CD14-positive monocyte (primary cell): ENCODE results near the gene MACROD2. TPM values are rescaled to one million over a fixed set of nuclear protein-coding genes. Genes with fewer than 3 reads are reported as not detected.

ENCODE experiments used
- DNase-seq, 3 donors: peaks; one replicate each; pipeline ENCODE4 v3.0.0-alpha.2; 2011 to 2022
- H2AFZ ChIP-seq: 2 replicates; pipeline ENCODE4 v1.6.0; 2012; ENCODE audit warnings: mild to moderate bottlenecking, low read depth, low read length, inconsistent platforms; ENCODE audit not compliant: insufficient read depth, poor library complexity, severe bottlenecking
- H3K27ac ChIP-seq, 2 donors: 1 replicate in 1 of 2; 2 replicates in 1 of 2; pipeline ENCODE4 v1.5.1; 2012 to 2013; ENCODE audit warnings: low read length in 2 of 2, control low read depth in 1 of 2, inconsistent platforms in 1 of 2, low read depth in 1 of 2, mild to moderate bottlenecking in 1 of 2
- H3K27me3 ChIP-seq, 2 donors: one replicate each; pipeline versions ENCODE4 v1.6.0 to v1.6.1; 2011 to 2013; ENCODE audit warnings: low read length in 2 of 2; ENCODE audit not compliant: control insufficient read depth in 2 of 2, insufficient read depth in 2 of 2
- H3K36me3 ChIP-seq, 2 donors: replicated peaks in 1 of 2; 1 replicate in 1 of 2; 2 replicates in 1 of 2; pipeline versions ENCODE4 v1.5.1 to v1.6.1; 2012 to 2013; ENCODE audit warnings: low read length in 2 of 2, control low read depth in 1 of 2, inconsistent platforms in 1 of 2, mild to moderate bottlenecking in 1 of 2; ENCODE audit not compliant: insufficient read depth in 2 of 2, control insufficient read depth in 1 of 2
- H3K4me1 ChIP-seq, 2 donors: 1 replicate in 1 of 2; 2 replicates in 1 of 2; pipeline versions ENCODE4 v1.5.1 to v1.6.1; 2012 to 2013; ENCODE audit warnings: low read length in 2 of 2, control low read depth in 1 of 2, inconsistent platforms in 1 of 2, mild to moderate bottlenecking in 1 of 2, moderate library complexity in 1 of 2; ENCODE audit not compliant: insufficient read depth in 2 of 2, control insufficient read depth in 1 of 2
- H3K4me2 ChIP-seq: replicated peaks from 2 replicates; pipeline ENCODE3; 2012; ENCODE audit warnings: low read length, moderate library complexity, mild to moderate bottlenecking; ENCODE audit not compliant: poor library complexity, severe bottlenecking; ENCODE audit errors: extremely low read depth
- H3K4me3 ChIP-seq, 3 experiments: fragments of 200-600 bp in 1 of 3; sonication (generic) in 1 of 3; replicated peaks in 1 of 3; 1 replicate in 2 of 3; 2 replicates in 1 of 3; pipeline ENCODE4 v1.5.1; 2011 to 2013; ENCODE audit warnings: low read length in 3 of 3, mild to moderate bottlenecking in 3 of 3, control low read depth in 2 of 3, low read depth in 2 of 3, inconsistent platforms in 1 of 3, moderate library complexity in 1 of 3
- H3K79me2 ChIP-seq: 2 replicates; pipeline ENCODE4 v1.6.0; 2012; ENCODE audit warnings: mild to moderate bottlenecking, control low read depth, inconsistent platforms, low read length, moderate library complexity; ENCODE audit not compliant: insufficient read depth
- H3K9ac ChIP-seq: 2 replicates; pipeline ENCODE4 v1.6.0; 2017; ENCODE audit warnings: low read length, mild to moderate bottlenecking; ENCODE audit not compliant: insufficient read depth, poor library complexity, severe bottlenecking
- H3K9me3 ChIP-seq, 2 donors: replicated peaks in 1 of 2; 1 replicate in 1 of 2; 2 replicates in 1 of 2; pipeline versions ENCODE4 v1.5.1 to v1.6.1; 2012 to 2013; ENCODE audit warnings: low read length in 2 of 2, control low read depth in 1 of 2; ENCODE audit not compliant: control insufficient read depth in 1 of 2, insufficient read depth in 1 of 2
- H4K20me1 ChIP-seq: 2 replicates; pipeline ENCODE4 v1.6.0; 2012; ENCODE audit warnings: mild to moderate bottlenecking, low read length, control low read depth, moderate library complexity; ENCODE audit not compliant: insufficient read depth
- H3K27ac Mint-ChIP-seq, 7 donors: one replicate each; pipeline ENCODE4 v1.8.0; 2020; ENCODE audit warnings: mild to moderate bottlenecking in 7 of 7, mixed read lengths in 7 of 7, moderate library complexity in 6 of 7, inconsistent platforms in 2 of 7
- H3K27me3 Mint-ChIP-seq, 3 donors: one replicate each; pipeline ENCODE4 v1.8.0; 2021 to 2022; ENCODE audit warnings: low read depth in 3 of 3, mild to moderate bottlenecking in 3 of 3, mixed read lengths in 3 of 3, moderate library complexity in 3 of 3, inconsistent platforms in 1 of 3
- H3K36me3 Mint-ChIP-seq, 2 donors: one replicate each; pipeline ENCODE4 v1.8.0; 2020; ENCODE audit warnings: mixed read lengths in 2 of 2, inconsistent platforms in 1 of 2, mild to moderate bottlenecking in 1 of 2
- H3K4me1 Mint-ChIP-seq: one replicate; pipeline ENCODE4 v1.8.0; 2020; ENCODE audit warnings: mild to moderate bottlenecking, mixed read lengths
- H3K4me3 Mint-ChIP-seq, 2 donors: one replicate each; pipeline ENCODE4 v1.8.0; 2020; ENCODE audit warnings: mild to moderate bottlenecking in 2 of 2, mixed read lengths in 2 of 2, moderate library complexity in 1 of 2
- H3K9me3 Mint-ChIP-seq, 7 donors: one replicate each; pipeline ENCODE4 v1.8.0; 2020 to 2022; ENCODE audit warnings: mixed read lengths in 7 of 7, mild to moderate bottlenecking in 6 of 7, moderate library complexity in 6 of 7, inconsistent platforms in 2 of 7
- CTCF ChIP-seq: fragments of 200-600 bp; IDR thresholded peaks from one replicate; pipeline ENCODE4 v1.8.0; 2022; ENCODE audit warnings: antibody characterized with exemption, mild to moderate bottlenecking
- WGBS: methylation state at CpG from one replicate; pipeline ENCODE4 v1.1.5; 2013; ENCODE audit warnings: missing lambda C conversion rate; ENCODE audit not compliant: insufficient coverage; 5-methylcytosine and 5-hydroxymethylcytosine counted together
- intact Hi-C, 2 donors: fragments of 100-400 bp; cut with micrococcal nuclease; formaldehyde crosslinking; loops; one replicate each; pipeline versions ENCODE4 v1.15.0 to v1.15.1; 2023
- polyA plus RNA-seq, 3 donors: library from polyadenylated mRNA; depleted of rRNA in 1 of 3; unstranded in 2 of 3; stranded (reverse) in 1 of 3; fragments of 300-500 nt in 2 of 3; fragments of >200 nt in 1 of 3; fragmentation: Illumina TruSeq in 2 of 3; gene quantifications; 1 replicate in 2 of 3; 2 replicates in 1 of 3; pipeline ENCODE4 v1.2.3, GENCODE V29; 2012 to 2021

The MACROD2 gene
- polyA plus RNA-seq, 3 donors = 0.23 TPM; not detected in 2

DNA sequence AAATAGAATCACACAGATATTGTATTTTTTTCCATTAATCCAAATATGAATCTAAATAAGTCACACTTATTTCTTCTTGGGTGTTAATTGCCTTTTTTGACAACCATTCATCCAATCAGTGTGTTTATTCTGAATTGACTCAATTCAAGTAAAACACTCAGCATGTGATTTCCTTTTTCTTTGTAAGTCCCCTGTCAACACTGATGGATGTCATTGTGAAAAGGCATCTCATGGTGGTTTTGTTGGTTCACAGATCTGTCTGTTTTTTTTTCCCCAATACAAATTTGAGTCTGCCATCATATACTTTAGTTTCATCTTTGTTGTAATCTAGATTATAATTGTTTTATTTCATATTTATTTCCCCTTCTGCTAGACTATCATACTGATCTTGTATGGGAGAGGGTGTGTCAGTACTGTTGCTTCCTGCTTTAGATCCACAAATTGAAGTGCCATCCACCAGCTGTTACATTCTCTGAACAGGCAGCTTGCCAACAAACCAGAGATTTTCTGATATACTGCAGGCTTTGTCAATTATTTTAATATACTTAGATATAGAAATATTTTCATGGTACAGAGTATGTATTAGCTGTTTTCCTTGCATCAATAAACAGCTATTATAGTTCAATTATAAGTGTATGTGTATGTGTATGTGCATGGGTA is 406.3 kb downstream of the MACROD2 start:
- Mint-ChIP-seq H3K36me3 (no peaks in the 10 kb centered on the region), H3K9me3 (peaks cover 0 to 10% (median 2%) of the 10 kb centered on the region in 7 donors), H3K27ac (no peak overlapping the region), H3K27me3 (no peaks in the 10 kb centered on the region), H3K4me3 (no peak overlapping the region), H3K4me1 (no peaks in the 10 kb centered on the region)
- Histone ChIP-seq H3K79me2 (no peaks in the 10 kb centered on the region), H3K9me3 (no peaks in the 10 kb centered on the region), H3K4me3 (no peak overlapping the region), H3K4me1 (no peaks in the 10 kb centered on the region), H2AFZ (no peak overlapping the region), H3K27ac (no peak overlapping the region), H3K4me2 (no peak overlapping the region), H3K9ac (no peak overlapping the region), H4K20me1 (no peaks in the 10 kb centered on the region), H3K27me3 (no peaks in the 10 kb centered on the region), H3K36me3 (no peaks in the 10 kb centered on the region)
- DNase-seq = no peak
- no peak for TF ChIP-seq CTCF
- intact Hi-C loops = no loop called here

DNA sequence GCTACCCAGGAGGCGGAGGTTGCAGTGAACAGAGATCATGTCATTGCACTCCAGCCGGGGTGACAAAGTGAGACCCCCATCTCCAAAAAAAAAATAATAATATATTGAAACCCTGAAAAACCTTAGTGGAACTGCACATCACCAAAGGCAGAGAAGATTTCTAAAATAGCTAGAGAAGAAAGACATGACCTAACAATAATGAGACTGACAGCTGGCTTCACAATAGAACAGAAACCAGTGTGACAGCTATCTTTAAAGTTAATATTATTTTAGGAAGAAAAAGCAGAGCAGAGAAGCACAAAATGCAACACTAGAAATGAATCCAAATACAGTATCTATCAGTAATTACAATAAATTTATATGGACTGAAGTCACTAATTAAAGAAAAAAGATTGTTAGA is 409.2 kb downstream of the MACROD2 start:
- H3K4me1 Mint-ChIP-seq = no peaks in the 10 kb centered on the region
- TF ChIP-seq CTCF = no peak
- peaks cover 0 to 2% (median 0%) of the 10 kb centered on the region in 3 donors for H3K27me3 Mint-ChIP-seq
- Histone ChIP-seq H3K27me3 (no peaks in the 10 kb centered on the region), H3K4me3 (no peak overlapping the region), H3K4me1 (no peaks in the 10 kb centered on the region), H3K27ac (no peak overlapping the region), H2AFZ (no peak overlapping the region), H3K36me3 (no peaks in the 10 kb centered on the region), H3K9ac (no peak overlapping the region), H3K9me3 (peaks cover 0 to 2% of the 10 kb centered on the region in 2 donors), H3K79me2 (no peaks in the 10 kb centered on the region), H3K4me2 (no peak overlapping the region), H4K20me1 (no peaks in the 10 kb centered on the region)
- H3K9me3 Mint-ChIP-seq = peaks cover 0 to 4% (median 2%) of the 10 kb centered on the region in 7 donors
- H3K27ac Mint-ChIP-seq = no peak overlapping the region
- H3K36me3 Mint-ChIP-seq = no peaks in the 10 kb centered on the region
- no peak overlapping the region for H3K4me3 Mint-ChIP-seq
- intact Hi-C loops = no loop called here
- no peak for DNase-seq
- WGBS = no CpG with 5 or more reads among the region's 2 CpGs
